ENCODE results near the gene SLC1A3.

DNA sequence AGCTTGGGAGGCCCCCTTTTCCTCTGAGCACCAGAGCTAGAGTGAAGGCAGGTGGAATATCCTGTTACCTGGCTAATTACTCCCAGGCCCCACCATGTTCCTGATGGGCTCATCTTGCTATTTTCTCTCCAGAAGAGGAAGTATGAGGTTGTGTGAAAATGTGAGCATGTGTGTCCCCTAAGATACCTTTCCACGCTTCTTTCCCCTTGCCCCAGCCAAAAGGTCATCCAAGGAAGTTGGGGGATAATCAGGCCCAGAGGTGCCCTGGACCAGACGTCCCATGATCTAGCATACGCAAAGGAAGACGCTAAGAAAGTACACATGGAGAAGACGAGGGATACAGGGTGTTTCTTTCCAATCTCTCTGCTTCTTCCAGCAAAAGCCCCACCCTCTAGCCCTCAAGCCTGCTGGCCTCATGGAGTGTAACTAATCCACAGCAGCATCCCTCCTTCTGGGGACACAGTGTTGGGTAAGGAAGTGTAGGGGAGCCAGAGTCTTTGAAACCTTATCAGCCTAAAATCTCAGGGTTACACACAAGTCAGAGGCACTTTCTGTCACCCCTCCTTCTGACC, 115.3 kb downstream of the SLC1A3 start:
- no peak for TF ChIP-seq CTCF (IDR thresholded peaks at IDR 0.05; ENCODE audit: insufficient read depth, low read length)
- no peak for TF ChIP-seq POLR2AphosphoS5 (IDR thresholded peaks at IDR 0.05; ENCODE audit: low read depth)
- no peak for TF ChIP-seq GABPA (IDR thresholded peaks at IDR 0.05; ENCODE audit: low read depth)

Data from HL-60 (cell line).